HG03103 (cell line): ENCODE results near the gene PLCB2.

ENCODE experiments used
- ATAC-seq: cut with Tn5 transposase; IDR thresholded peaks from one replicate; pipeline ENCODE4 v1.9.1; 2021; ENCODE audit warnings: low read depth; ENCODE audit not compliant: unreplicated experiment

The PLCB2 gene

DNA sequence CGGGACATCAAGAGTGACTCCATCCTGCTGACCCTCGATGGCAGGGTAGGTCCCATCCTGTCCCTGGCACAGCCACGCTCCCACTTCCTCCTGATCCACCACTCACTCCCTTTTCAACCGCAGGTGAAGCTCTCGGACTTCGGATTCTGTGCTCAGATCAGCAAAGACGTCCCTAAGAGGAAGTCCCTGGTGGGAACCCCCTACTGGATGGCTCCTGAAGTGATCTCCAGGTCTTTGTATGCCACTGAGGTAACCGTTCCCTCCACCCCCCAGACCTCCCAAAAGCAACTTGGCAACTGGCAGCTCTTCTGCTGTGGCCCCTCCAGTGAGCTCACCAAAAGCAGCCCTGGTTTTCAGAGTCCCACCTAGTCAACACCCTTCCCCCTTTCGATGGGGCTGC is 34.3 kb downstream of the PLCB2 start:
- no peak for ATAC-seq

DNA sequence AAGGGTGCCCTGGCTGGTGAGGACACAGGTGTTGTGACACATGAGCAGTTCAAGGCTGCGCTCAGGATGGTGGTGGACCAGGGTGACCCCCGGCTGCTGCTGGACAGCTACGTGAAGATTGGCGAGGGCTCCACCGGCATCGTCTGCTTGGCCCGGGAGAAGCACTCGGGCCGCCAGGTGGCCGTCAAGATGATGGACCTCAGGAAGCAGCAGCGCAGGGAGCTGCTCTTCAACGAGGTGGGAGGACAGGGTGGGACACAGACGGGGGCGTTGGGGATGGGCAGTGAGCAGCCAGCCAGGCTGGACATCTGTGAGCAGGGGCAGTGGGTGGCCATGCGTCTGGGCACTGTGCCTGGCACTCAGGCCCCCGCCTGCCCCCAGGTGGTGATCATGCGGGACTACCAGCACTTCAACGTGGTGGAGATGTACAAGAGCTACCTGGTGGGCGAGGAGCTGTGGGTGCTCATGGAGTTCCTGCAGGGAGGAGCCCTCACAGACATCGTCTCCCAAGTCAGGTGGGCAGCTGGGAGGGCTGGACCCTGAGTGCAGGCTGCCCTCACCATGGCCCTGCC is 35.2 kb downstream of the PLCB2 start:
- no peak for ATAC-seq

GRCh38 chr15:40271685-40272484 is 35.9 kb downstream of the PLCB2 start:
- no peak for ATAC-seq

- no peak for ATAC-seq
These were observed 37.3 kb downstream of the PLCB2 start for GRCh38 chr15:40270246-40270995.

- ATAC-seq: no peak
These were observed 38.1 kb downstream of the PLCB2 start for GRCh38 chr15:40269604-40270003.

GRCh38 chr15:40267670-40268069 is 40.1 kb downstream of the PLCB2 start:
- ATAC-seq: no peak

DNA sequence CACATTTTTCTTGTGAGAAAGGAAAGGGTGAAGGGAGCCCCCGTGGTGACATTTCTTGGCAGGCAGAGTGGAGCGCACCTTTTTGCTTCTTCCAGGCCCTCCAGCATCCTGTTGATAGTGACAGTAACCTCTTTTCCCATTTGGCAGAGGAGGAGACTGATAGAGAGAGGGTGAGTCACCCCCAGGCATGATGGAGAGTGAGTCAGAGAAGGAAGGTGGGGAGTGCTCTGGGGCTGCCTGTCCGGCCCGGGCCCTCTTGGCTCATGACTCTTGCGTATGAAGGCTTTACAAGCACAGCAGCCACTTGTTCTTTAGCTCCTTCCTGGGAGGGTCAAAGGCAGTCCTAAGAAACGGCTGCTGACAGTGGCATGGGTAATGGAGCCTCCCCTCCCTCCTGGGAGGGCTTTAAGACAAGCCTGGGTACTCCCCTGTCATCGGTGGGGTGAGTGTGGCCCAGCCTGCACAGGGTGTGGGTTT is 40.9 kb downstream of the PLCB2 start:
- ATAC-seq: no peak

GRCh38 chr15:40265875-40266274 is 41.9 kb downstream of the PLCB2 start:
- ATAC-seq: no peak

DNA sequence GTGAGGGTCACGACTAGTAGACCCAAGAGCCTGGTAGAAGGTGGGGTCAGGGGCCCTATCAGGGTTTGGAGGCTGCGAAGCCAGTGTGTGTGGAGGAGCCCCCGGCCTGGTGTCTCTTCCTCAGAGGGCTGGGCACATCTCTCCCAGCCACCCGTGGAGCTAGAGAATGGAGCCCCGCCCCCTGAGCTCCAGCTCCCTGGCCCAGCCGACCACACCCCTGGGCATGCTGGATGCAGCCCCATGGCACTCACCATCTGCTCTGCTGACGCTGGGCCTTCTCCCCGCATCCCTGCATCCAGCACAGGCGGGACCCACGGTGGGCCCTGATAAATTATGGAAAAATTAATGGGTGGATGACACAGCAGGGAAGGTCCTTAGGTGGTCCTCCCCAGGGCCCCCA is 42.4 kb downstream of the PLCB2 start:
- ATAC-seq: no peak

- no peak for ATAC-seq
These were observed 43.2 kb downstream of the PLCB2 start for GRCh38 chr15:40264321-40265153.

DNA sequence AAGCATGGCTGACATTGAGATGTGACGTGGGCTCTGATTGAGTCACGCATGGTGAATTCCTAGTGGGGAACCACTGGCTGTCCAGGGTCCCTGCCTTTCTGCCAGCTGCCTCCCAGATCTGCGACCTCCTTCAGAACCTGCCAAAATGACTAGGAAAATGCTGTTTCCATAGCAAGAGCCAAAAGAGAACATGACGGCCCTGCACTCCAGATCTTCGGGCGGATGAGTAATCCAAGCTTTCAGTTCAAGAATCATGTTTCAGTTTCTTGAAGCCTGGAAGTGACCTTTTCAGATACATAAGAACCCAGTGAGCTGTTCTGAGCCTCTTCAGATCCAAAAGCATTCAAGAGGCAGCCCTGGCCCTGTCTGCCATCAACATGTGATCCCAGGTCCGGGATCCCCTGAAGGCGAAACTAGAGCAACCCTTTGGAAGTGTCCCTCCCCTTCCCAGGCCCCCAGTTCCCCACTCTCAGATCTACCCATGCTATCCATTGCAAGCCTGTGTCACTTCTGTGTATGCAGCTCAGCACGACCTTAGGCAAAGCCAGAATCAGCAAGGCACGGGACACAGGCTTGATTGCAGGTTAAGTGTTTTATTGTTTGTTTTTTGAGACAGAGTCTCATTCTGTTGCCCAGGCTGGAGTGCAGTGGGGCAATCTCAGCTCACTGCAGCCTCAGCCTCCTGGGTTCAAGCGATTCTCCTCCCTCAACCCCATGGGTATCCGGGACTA is 44.5 kb downstream of the PLCB2 start:
- ATAC-seq: no peak

GRCh38 chr15:40259021-40259420 is 48.7 kb downstream of the PLCB2 start:
- no peak for ATAC-seq

GRCh38 chr15:40258544-40258943 is 49.2 kb downstream of the PLCB2 start:
- ATAC-seq: no peak

- ATAC-seq: no peak
These were observed 49.9 kb downstream of the PLCB2 start for GRCh38 chr15:40257656-40258450.

DNA sequence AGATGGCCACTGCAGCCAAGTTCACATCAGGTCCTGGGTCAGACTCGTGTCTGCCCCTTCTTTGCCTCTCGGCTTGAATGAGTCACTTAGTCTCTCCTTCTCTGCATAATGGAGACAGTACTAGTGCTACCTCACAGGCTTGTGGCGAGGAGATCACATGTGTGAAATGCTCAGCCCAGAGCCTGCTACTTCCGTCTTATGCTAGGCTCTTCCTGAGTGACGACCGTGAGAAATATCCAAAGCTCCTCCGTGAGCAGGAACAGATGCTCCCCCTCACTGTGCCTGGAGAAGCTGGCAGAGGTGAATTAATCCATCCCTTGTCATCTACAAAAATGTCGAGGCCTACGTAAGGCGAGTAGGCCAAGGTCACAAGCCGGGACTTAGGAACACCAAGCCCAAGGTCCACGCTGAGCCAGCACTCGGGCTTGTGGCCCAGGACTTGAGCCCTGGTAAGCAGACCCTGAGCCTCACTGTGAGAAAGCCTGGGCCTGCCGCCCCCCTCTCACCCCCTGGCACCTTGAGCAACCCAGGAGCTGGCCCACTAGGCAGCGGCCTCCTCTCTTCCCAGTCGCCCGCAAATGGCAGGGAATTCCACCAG is 51.0 kb downstream of the PLCB2 start:
- no peak for ATAC-seq

DNA sequence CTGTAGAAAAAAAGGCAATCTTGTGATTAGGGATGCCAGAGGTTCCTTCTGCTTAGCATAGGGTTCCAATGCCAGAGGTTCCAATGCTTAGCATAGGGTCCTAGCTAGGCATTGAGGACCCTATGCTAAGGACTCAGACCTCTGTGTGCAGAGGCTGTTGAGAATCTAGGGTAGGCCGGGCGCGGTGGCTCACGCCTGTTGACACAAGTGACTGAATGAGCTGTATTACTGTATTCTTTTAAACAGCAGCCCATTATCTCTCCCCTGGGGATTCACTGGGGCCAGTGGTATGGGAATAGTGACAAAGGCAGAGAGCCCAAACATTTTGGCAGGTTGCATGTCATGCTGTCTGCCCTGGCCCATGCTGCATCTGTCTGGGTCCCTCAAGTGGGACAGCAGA is 52.7 kb downstream of the PLCB2 start:
- ATAC-seq: no peak

GRCh38 chr15:40254452-40254851 is 53.3 kb downstream of the PLCB2 start:
- no peak for ATAC-seq

DNA sequence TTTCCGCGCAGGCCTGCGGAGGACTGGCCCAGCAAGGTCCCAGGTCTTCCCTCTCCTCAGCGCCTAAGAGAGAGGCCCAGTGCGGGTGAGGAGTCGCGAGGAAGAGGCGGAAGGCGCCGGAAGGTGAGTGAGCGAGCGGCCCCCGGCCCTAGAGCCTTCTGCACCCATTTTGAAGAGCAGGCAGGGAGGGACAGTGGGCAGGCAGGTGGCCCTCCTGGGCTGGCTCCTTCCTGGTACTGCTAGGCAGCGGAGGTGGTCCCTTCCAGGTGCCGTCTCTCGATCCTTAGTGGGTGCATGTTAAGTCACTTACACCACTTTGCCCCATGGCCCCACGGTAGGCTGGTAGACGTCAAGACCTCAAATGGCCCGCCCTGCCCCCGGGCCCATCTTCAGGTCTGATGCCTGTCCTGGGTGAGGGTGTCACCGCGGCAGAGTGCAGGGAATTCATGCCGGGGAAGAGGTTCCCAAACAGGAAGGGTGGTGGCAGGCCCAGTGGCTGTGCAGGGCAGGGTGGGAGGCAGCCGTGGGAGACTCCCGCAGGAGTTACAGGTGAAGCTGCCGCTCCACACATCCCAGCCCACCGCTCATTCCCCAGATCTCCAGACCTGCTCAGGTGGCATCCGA is 54.5 kb downstream of the PLCB2 start:
- ATAC-seq: no peak
